Upper lobe of left lung (tissue), 6 donors: ENCODE data around the gene PARVB. TPM values are rescaled to one million over a fixed set of nuclear protein-coding genes. Genes with fewer than 3 reads are reported as not detected.

Experiments used
- ATAC-seq, 2 donors: fragments of 200-7000 bp; cut with Tn5 transposase; one replicate each; pipeline ENCODE4 v1.9.1; 2022; ENCODE audit warnings: mild to moderate bottlenecking in 2 of 2, moderate library complexity in 2 of 2; ENCODE audit not compliant: low FRiP score in 2 of 2
- DNase-seq, 2 donors: peaks; one replicate each; pipeline ENCODE4 v3.0.0-alpha.2; 2019 to 2020
- H3K27ac ChIP-seq, 4 donors: fragments of 200-600 bp; sonication (generic); one replicate each; pipeline ENCODE4 v1.5.1; 2016 to 2019
- H3K27me3 ChIP-seq, 4 donors: fragments of 200-600 bp; sonication (generic); one replicate each; pipeline ENCODE4 v1.5.1; 2017 to 2019
- H3K36me3 ChIP-seq, 4 donors: fragments of 200-600 bp; sonication (generic); one replicate each; pipeline ENCODE4 v1.5.1; 2016 to 2019
- H3K4me1 ChIP-seq, 4 donors: fragments of 200-600 bp; sonication (generic); one replicate each; pipeline ENCODE4 v1.5.1; 2018 to 2019
- H3K4me3 ChIP-seq, 4 donors: fragments of 200-600 bp; sonication (generic); one replicate each; pipeline ENCODE4 v1.5.1; 2017 to 2019; ENCODE audit warnings: mild to moderate bottlenecking in 2 of 4, moderate library complexity in 1 of 4
- H3K9me3 ChIP-seq, 4 donors: fragments of 200-600 bp; sonication (generic); one replicate each; pipeline ENCODE4 v1.5.1; 2018 to 2019
- CTCF ChIP-seq, 6 experiments: fragments of 450-650 bp in 4 of 6; fragments of 200-600 bp in 2 of 6; sonication (generic) in 2 of 6; IDR thresholded peaks; one replicate each; pipeline ENCODE4 v1.5.1; 2016 to 2019; ENCODE audit warnings: antibody characterized with exemption in 6 of 6
- EP300 ChIP-seq, 4 donors: sonication (generic); formaldehyde crosslinking; IDR thresholded peaks; one replicate each; pipeline ENCODE4 v1.5.1; 2017; ENCODE audit warnings: antibody characterized with exemption in 4 of 4, control low read depth in 2 of 4
- POLR2A ChIP-seq, 4 donors: fragments of 450-650 bp; IDR thresholded peaks; one replicate each; pipeline ENCODE4 v1.5.1; 2016 to 2017; ENCODE audit warnings: antibody characterized with exemption in 4 of 4, mild to moderate bottlenecking in 2 of 4
- POLR2AphosphoS5 ChIP-seq, 2 donors: sonication (generic); formaldehyde crosslinking; IDR thresholded peaks; one replicate each; pipeline ENCODE4 v1.5.1; 2017; ENCODE audit warnings: antibody characterized with exemption in 2 of 2
- WGBS, 2 donors: methylation state at CpG; one replicate each; pipeline ENCODE4 v1.1.5; 2017 to 2018; 5-methylcytosine and 5-hydroxymethylcytosine counted together
- total RNA-seq, 6 donors: library from RNA; depleted of rRNA in 4 of 6; stranded (reverse); fragments of >200 nt in 4 of 6; gene quantifications; one replicate each; pipeline versions ENCODE4 v1.1.0 to v1.2.1, GENCODE V29; 2016 to 2021
- donor health status: DM: no; HTN: no; CAD: no; lungs with moderate emphysema.
- donor health status: DM: no; HTN: yes; CAD: no; lungs with severe emphysema.

The PARVB gene
- total RNA-seq, 6 donors from 2014 or later: 14.5 to 56.1 (median 37.0) TPM

GRCh38 chr22:44092636-44093220 is 68.6 kb downstream of the PARVB start:
- H3K27me3 ChIP-seq: no peaks in the 10 kb centered on the region
- WGBS, 2 donors: 91 to 97% methylated on average over 6 to 7 of the region's 8 CpGs
- H3K36me3 ChIP-seq: peaks cover 0 to 32% (median 15%) of the 10 kb centered on the region in 4 donors
- peaks cover 0 to 13% (median 9%) of the 10 kb centered on the region in 4 donors for H3K4me1 ChIP-seq
- H3K27ac ChIP-seq: no peak overlapping the region
- DNase-seq (no peak), ATAC-seq (no peak)
- no peak overlapping the region for H3K4me3 ChIP-seq
- no peaks in the 10 kb centered on the region for H3K9me3 ChIP-seq
- TF ChIP-seq CTCF (IDR thresholded peaks at IDR 0.05) (no peak), POLR2A (IDR thresholded peaks at IDR 0.05) (no peak), EP300 (IDR thresholded peaks at IDR 0.05) (no peak), POLR2AphosphoS5 (IDR thresholded peaks at IDR 0.05) (no peak)

GRCh38 chr22:44093791-44094190 is 69.7 kb downstream of the PARVB start:
- H3K4me3 ChIP-seq: no peak overlapping the region
- no peak for TF ChIP-seq POLR2A (IDR thresholded peaks at IDR 0.05)
- peaks cover 0 to 32% (median 15%) of the 10 kb centered on the region in 4 donors for H3K36me3 ChIP-seq
- H3K4me1 ChIP-seq: peaks cover 0 to 10% (median 7%) of the 10 kb centered on the region in 4 donors
- ATAC-seq (no peak), DNase-seq (no peak)
- H3K9me3 ChIP-seq: no peaks in the 10 kb centered on the region
- no peak overlapping the region for H3K27ac ChIP-seq
- no peaks in the 10 kb centered on the region for H3K27me3 ChIP-seq
- WGBS, 2 donors: 88 to 97% methylated on average over 9 of the region's 9 CpGs

GRCh38 chr22:44094751-44095302 is 70.7 kb downstream of the PARVB start:
- H3K27ac ChIP-seq: no peak overlapping the region
- no peaks in the 10 kb centered on the region for H3K27me3 ChIP-seq
- DNase-seq: no peak
- WGBS, 2 donors: 96 to 98% methylated on average over 12 to 13 of the region's 14 CpGs
- H3K4me3 ChIP-seq: no peak overlapping the region
- no peak for ATAC-seq
- TF ChIP-seq POLR2AphosphoS5 (IDR thresholded peaks at IDR 0.05) (no peak), CTCF (IDR thresholded peaks at IDR 0.05) (no peak)
- H3K36me3 ChIP-seq: peaks cover 0 to 34% (median 15%) of the 10 kb centered on the region in 4 donors
- no peaks in the 10 kb centered on the region for H3K9me3 ChIP-seq
- no peaks in the 10 kb centered on the region for H3K4me1 ChIP-seq

- Histone ChIP-seq H3K4me3 (no peak overlapping the region), H3K27me3 (no peaks in the 10 kb centered on the region), H3K4me1 (no peaks in the 10 kb centered on the region), H3K9me3 (no peaks in the 10 kb centered on the region), H3K27ac (no peak overlapping the region), H3K36me3 (peaks cover 0 to 42% (median 23%) of the 10 kb centered on the region in 4 donors)
- TF ChIP-seq CTCF (IDR thresholded peaks at IDR 0.05) (no peak), POLR2AphosphoS5 (IDR thresholded peaks at IDR 0.05) (no peak)
- ATAC-seq: no peak
- DNase-seq: no peak
- WGBS, 2 donors: 95% methylated on average over 9 of the region's 11 CpGs; no CpG with 5 or more reads in 1 of the 2 donors
Measured at GRCh38 chr22:44096736-44097135, 72.6 kb downstream of the PARVB start.

GRCh38 chr22:44097263-44098020 is 73.3 kb downstream of the PARVB start:
- Histone ChIP-seq H3K4me3 (no peak overlapping the region), H3K36me3 (peaks cover 0 to 46% (median 25%) of the 10 kb centered on the region in 4 donors), H3K27ac (no peak overlapping the region), H3K27me3 (no peaks in the 10 kb centered on the region), H3K4me1 (no peaks in the 10 kb centered on the region), H3K9me3 (no peaks in the 10 kb centered on the region)
- ATAC-seq (no peak), DNase-seq (no peak)
- WGBS, 2 donors: 89 to 95% methylated on average over 7 to 17 of the region's 23 CpGs
- no peak for TF ChIP-seq CTCF (IDR thresholded peaks at IDR 0.05)
- no peak for TF ChIP-seq EP300 (IDR thresholded peaks at IDR 0.05)
- no peak for TF ChIP-seq POLR2AphosphoS5 (IDR thresholded peaks at IDR 0.05)
- TF ChIP-seq POLR2A (IDR thresholded peaks at IDR 0.05): no peak
